Neural cell (in vitro differentiated cells): ENCODE results near the gene DCX. TPM values are rescaled to one million over a fixed set of nuclear protein-coding genes. Genes with fewer than 3 reads are reported as not detected.

Source experiments
- H2AFZ ChIP-seq: fragments of 200-600, 300-800 bp; sonication (generic), shearing (Covaris generic); 2 replicates; pipeline ENCODE4 v1.6.0; 2014; ENCODE audit warnings: low read depth, mild to moderate bottlenecking, antibody characterized with exemption, low read length, moderate library complexity
- H3F3A ChIP-seq: fragments of 200-600 bp; shearing (Covaris generic); 2 replicates; pipeline ENCODE4 v1.6.1; 2016; ENCODE audit warnings: mild to moderate bottlenecking, moderate library complexity, mixed read lengths, antibody characterized with exemption, low read length; ENCODE audit not compliant: insufficient read depth, poor library complexity, severe bottlenecking
- H3K27ac ChIP-seq: fragments of 200-600, 300-800 bp; sonication (generic), shearing (Covaris generic); 2 replicates; pipeline ENCODE4 v1.5.1; 2014; ENCODE audit warnings: mild to moderate bottlenecking, low read length, moderate library complexity
- H3K27me3 ChIP-seq: fragments of 300-800, 200-600 bp; sonication (generic), shearing (Covaris generic); 2 replicates; pipeline ENCODE4 v1.6.0; 2014; ENCODE audit warnings: mild to moderate bottlenecking, low read depth, low read length, moderate library complexity; ENCODE audit not compliant: insufficient read depth
- H3K36me3 ChIP-seq: fragments of 300-800, 200-600 bp; sonication (generic), shearing (Covaris generic); 2 replicates; pipeline ENCODE4 v1.5.1; 2014; ENCODE audit warnings: mild to moderate bottlenecking, antibody characterized with exemption, low read length, moderate library complexity; ENCODE audit not compliant: insufficient read depth
- H3K4me2 ChIP-seq: fragments of 300-800, 200-600 bp; sonication (generic), shearing (Covaris generic); 2 replicates; pipeline ENCODE4 v1.6.0; 2014; ENCODE audit warnings: mild to moderate bottlenecking, low read length
- H3K4me3 ChIP-seq: fragments of 300-800, 200-600 bp; sonication (generic), shearing (Covaris generic); 2 replicates; pipeline ENCODE4 v1.5.1; 2014; ENCODE audit warnings: mild to moderate bottlenecking, low read length, moderate library complexity
- H3K79me2 ChIP-seq: fragments of 200-600 bp; shearing (Covaris generic); replicated peaks from 2 replicates; pipeline ENCODE4 v1.6.0; 2014; ENCODE audit warnings: mild to moderate bottlenecking, low read length, moderate library complexity; ENCODE audit not compliant: insufficient read depth
- H3K9ac ChIP-seq: fragments of 300-800, 200-600 bp; sonication (generic), shearing (Covaris generic); 2 replicates; pipeline ENCODE4 v1.6.1; 2016; ENCODE audit warnings: mild to moderate bottlenecking, low read length, mixed read lengths
- H3K9me2 ChIP-seq: fragments of 200-600 bp; shearing (Covaris generic); 2 replicates; pipeline ENCODE4 v1.6.1; 2016; ENCODE audit warnings: mild to moderate bottlenecking, low read length, mixed read lengths; ENCODE audit not compliant: insufficient read depth
- H3K9me3 ChIP-seq: fragments of 200-600, 300-800 bp; sonication (generic), shearing (Covaris generic); 2 replicates; pipeline ENCODE4 v1.6.1; 2016; ENCODE audit warnings: mild to moderate bottlenecking, mixed run types, low read length, moderate library complexity, mixed read lengths
- H4K20me1 ChIP-seq: fragments of 200-600 bp; shearing (Covaris generic); 2 replicates; pipeline ENCODE4 v1.6.1; 2016; ENCODE audit warnings: mild to moderate bottlenecking, mixed run types; ENCODE audit not compliant: insufficient read depth
- CTCF ChIP-seq: fragments of 450-650 bp; IDR thresholded peaks from 2 replicates; pipeline ENCODE4 v1.5.1; 2014; ENCODE audit warnings: antibody characterized with exemption, mild to moderate bottlenecking, moderate library complexity; ENCODE audit not compliant: poor library complexity, severe bottlenecking
- EP300 ChIP-seq: fragments of 450-650 bp; conservative IDR thresholded peaks from 2 replicates; pipeline ENCODE4 v1.6.1; 2014; ENCODE audit warnings: antibody characterized with exemption, mild to moderate bottlenecking, moderate library complexity; ENCODE audit not compliant: poor library complexity, severe bottlenecking
- EZH2 ChIP-seq: fragments of 200-600, 300-800 bp; shearing (Covaris generic), sonication (generic); IDR thresholded peaks from 2 replicates; pipeline ENCODE4 v1.6.1; 2014; ENCODE audit warnings: antibody characterized with exemption, low read length, borderline replicate concordance, mild to moderate bottlenecking; ENCODE audit not compliant: insufficient read depth, poor library complexity, severe bottlenecking
- MXI1 ChIP-seq: fragments of 450-650 bp; conservative IDR thresholded peaks from 2 replicates; pipeline ENCODE4 v1.6.1; 2014; ENCODE audit warnings: antibody characterized with exemption, mild to moderate bottlenecking; ENCODE audit not compliant: poor library complexity, severe bottlenecking
- POLR2AphosphoS5 ChIP-seq: IDR thresholded peaks from 2 replicates; pipeline ENCODE4 v1.6.1; 2012
- RAD21 ChIP-seq: fragments of 450-650 bp; conservative IDR thresholded peaks from 2 replicates; pipeline ENCODE4 v1.6.1; 2014; ENCODE audit warnings: antibody characterized with exemption, mild to moderate bottlenecking, moderate library complexity
- REST ChIP-seq: IDR thresholded peaks from 2 replicates; pipeline ENCODE4 v1.6.1; 2012; ENCODE audit warnings: borderline replicate concordance
- SMC3 ChIP-seq: fragments of 450-650 bp; conservative IDR thresholded peaks from 2 replicates; pipeline ENCODE4 v1.6.1; 2014; ENCODE audit warnings: antibody characterized with exemption, mild to moderate bottlenecking, moderate library complexity; ENCODE audit not compliant: poor library complexity
- TAF1 ChIP-seq: IDR thresholded peaks from 2 replicates; pipeline ENCODE4 v1.6.1; 2012; ENCODE audit warnings: low read depth
- polyA plus RNA-seq: library from polyadenylated mRNA; depleted of rRNA; stranded (reverse); fragments of >200 nt; gene quantifications from 2 replicates; pipeline ENCODE4 v1.2.3, GENCODE V29; 2014

The DCX gene
- polyA plus RNA-seq, 1 donor from 2014 or later: 180 TPM

GRCh38 chrX:111318901-111319300 is 93.1 kb downstream of the DCX start:
- H2AFZ ChIP-seq: no peak overlapping the region
- no peak overlapping the region for H3K4me2 ChIP-seq
- no peaks in the 10 kb centered on the region for H3K27me3 ChIP-seq
- H3K4me3 ChIP-seq: no peak overlapping the region
- H4K20me1 ChIP-seq: no peaks in the 10 kb centered on the region
- no peaks in the 10 kb centered on the region for H3K9me3 ChIP-seq
- TF ChIP-seq POLR2AphosphoS5 (no peak), CTCF (no peak), REST (no peak), TAF1 (no peak), EZH2 (no peak), MXI1 (no peak), SMC3 (no peak), RAD21 (no peak), EP300 (no peak)
- H3K9me2 ChIP-seq: no peaks in the 10 kb centered on the region
- no peaks in the 10 kb centered on the region for H3K36me3 ChIP-seq
- H3K79me2 ChIP-seq: no peaks in the 10 kb centered on the region
- no peak overlapping the region for H3K27ac ChIP-seq
- H3F3A ChIP-seq: no peaks in the 10 kb centered on the region
- H3K9ac ChIP-seq: no peak overlapping the region

- Histone ChIP-seq H3K4me3 (no peak overlapping the region), H3F3A (no peaks in the 10 kb centered on the region)
Measured at GRCh38 chrX:111309083-111309482, 102.9 kb downstream of the DCX start.

More at GRCh38 chrX:111309083-111309482, 102.9 kb downstream of the DCX start:
- Histone ChIP-seq H3K4me2 (no peak overlapping the region), H3K9me2 (no peaks in the 10 kb centered on the region), H2AFZ (no peak overlapping the region), H3K27ac (no peak overlapping the region), H4K20me1 (no peaks in the 10 kb centered on the region), H3K9me3 (no peaks in the 10 kb centered on the region), H3K79me2 (peaks cover 5% of the 10 kb centered on the region), H3K36me3 (no peaks in the 10 kb centered on the region), H3K9ac (no peak overlapping the region), H3K27me3 (no peaks in the 10 kb centered on the region)
- TF ChIP-seq EZH2: no peak
- no peak for TF ChIP-seq POLR2AphosphoS5
- TF ChIP-seq TAF1: no peak
- no peak for TF ChIP-seq MXI1
- TF ChIP-seq EP300: no peak
- no peak for TF ChIP-seq RAD21
